Measurements from ENCODE around the gene TEKT5. TPM values are rescaled to one million over a fixed set of nuclear protein-coding genes. Genes with fewer than 3 reads are reported as not detected.
A peak's percentile ranks its signal among the peaks of the same experiment; 100 is the strongest.
"Not testable (repeated sequence)": the region's sequence is repeated elsewhere in the genome, so short reads cannot be mapped to it uniquely, and the experiment has no call there.

Gene TEKT5
- not detected in 2 replicates for total RNA-seq

- no peak for DNase-seq
These were observed at the start of gene TEKT5 for GRCh38 chr16:10694830-10695229. TEKT5 (minus strand) TSS chr16:10694930; CDS start chr16:10694873, 57 bp downstream.

GRCh38 chr16:10743610-10744369, 49.1 kb upstream of the TEKT5 start, which contains the start of gene NUBP1:
NUBP1 (plus strand) TSS chr16:10743842; CDS start chr16:10743864, 22 bp downstream.
- DNase-seq, result peak; percentile 99

GRCh38 chr16:10743227-10743609, 48.5 kb upstream of the TEKT5 start:
- no peak for DNase-seq

GRCh38 chr16:10741844-10742243, 47.1 kb upstream of the TEKT5 start:
- no peak for DNase-seq

GRCh38 chr16:10741249-10741648, 46.5 kb upstream of the TEKT5 start:
- DNase-seq, result not testable (repeated sequence)

GRCh38 chr16:10740845-10741208, 46.1 kb upstream of the TEKT5 start:
- no peak for DNase-seq

GRCh38 chr16:10740000-10740844, 45.5 kb upstream of the TEKT5 start:
- no peak for DNase-seq

- peak; percentile 47 for DNase-seq
These were observed 43.7 kb upstream of the TEKT5 start for GRCh38 chr16:10738231-10739077.

- peak; percentile 76 for DNase-seq
These were observed 42.4 kb upstream of the TEKT5 start for GRCh38 chr16:10737068-10737625.

- no peak for DNase-seq
These were observed 37.1 kb upstream of the TEKT5 start for GRCh38 chr16:10731790-10732189.

GRCh38 chr16:10729104-10730048, 34.6 kb upstream of the TEKT5 start:
- DNase-seq, result no peak

GRCh38 chr16:10728003-10728887, 33.5 kb upstream of the TEKT5 start:
- no peak for DNase-seq

- DNase-seq, result peak; percentile 2
These were observed 14.2 kb upstream of the TEKT5 start for GRCh38 chr16:10708969-10709368.

- DNase-seq, result no peak
These were observed 5.0 kb upstream of the TEKT5 start for GRCh38 chr16:10699756-10700155.

GRCh38 chr16:10694306-10694705, 424 bp downstream of the TEKT5 start:
- no peak for DNase-seq

- DNase-seq, result no peak
These were observed 841 bp downstream of the TEKT5 start for GRCh38 chr16:10693889-10694288.

- no peak for DNase-seq
These were observed 2.3 kb downstream of the TEKT5 start for GRCh38 chr16:10692470-10692869.

- DNase-seq, result no peak
These were observed 6.0 kb downstream of the TEKT5 start for GRCh38 chr16:10688726-10689125.

GRCh38 chr16:10688291-10688690, 6.4 kb downstream of the TEKT5 start:
- DNase-seq, result no peak

- no peak for DNase-seq
These were observed 9.0 kb downstream of the TEKT5 start for GRCh38 chr16:10685709-10686108.
